RPMI8226 (cell line): ENCODE measurements around the gene TCERG1.
"Not testable (repeated sequence)": the region's sequence is repeated elsewhere in the genome, so short reads cannot be mapped to it uniquely, and the experiment has no call there.

Source experiments
- DNase-seq: peaks from one replicate; pipeline ENCODE4 v3.0.0-alpha.2; 2015

The TCERG1 gene

DNA sequence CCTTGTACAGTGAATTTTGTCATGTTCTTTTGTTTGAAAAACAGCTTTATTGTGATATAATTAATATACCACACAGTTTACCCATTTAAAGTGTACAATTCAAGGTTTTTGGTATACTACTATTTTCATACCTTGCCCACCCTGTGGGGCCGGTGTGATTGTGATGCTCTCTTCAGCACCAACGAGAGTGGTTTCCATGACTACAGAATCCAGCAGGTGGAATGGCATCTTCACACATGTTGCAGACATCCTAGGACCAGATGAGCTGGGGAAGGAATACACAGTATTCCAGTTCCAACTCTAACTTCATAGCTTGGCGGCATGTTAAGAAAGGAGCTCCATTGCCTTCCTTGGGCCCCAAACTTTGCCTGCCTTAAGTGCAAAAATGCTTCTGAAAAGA is 76.6 kb downstream of the TCERG1 start:
- DNase-seq: no peak

GRCh38 chr5:146527785-146528184 is 80.7 kb downstream of the TCERG1 start:
- no peak for DNase-seq

DNA sequence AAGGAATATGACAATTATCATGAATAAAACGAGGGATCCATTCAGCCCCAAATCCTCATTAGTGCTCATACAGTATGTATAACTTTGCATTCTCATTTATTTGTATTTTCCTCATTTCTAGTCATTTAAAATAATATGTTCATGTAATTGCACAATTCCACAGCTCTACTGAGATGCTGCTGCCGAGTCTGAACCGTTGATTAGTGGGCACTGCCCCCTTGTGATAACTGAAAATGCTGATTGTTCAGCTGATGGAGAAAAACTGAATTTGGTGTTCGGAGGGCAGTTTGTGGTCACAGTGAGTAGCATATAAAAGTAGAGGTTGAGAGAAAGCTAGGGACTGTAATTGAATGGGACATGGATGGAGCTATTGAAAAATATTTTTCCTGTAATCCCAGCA is 81.1 kb downstream of the TCERG1 start:
- no peak for DNase-seq

GRCh38 chr5:146529984-146530383 is 82.9 kb downstream of the TCERG1 start:
- DNase-seq: peak; percentile 24

DNA sequence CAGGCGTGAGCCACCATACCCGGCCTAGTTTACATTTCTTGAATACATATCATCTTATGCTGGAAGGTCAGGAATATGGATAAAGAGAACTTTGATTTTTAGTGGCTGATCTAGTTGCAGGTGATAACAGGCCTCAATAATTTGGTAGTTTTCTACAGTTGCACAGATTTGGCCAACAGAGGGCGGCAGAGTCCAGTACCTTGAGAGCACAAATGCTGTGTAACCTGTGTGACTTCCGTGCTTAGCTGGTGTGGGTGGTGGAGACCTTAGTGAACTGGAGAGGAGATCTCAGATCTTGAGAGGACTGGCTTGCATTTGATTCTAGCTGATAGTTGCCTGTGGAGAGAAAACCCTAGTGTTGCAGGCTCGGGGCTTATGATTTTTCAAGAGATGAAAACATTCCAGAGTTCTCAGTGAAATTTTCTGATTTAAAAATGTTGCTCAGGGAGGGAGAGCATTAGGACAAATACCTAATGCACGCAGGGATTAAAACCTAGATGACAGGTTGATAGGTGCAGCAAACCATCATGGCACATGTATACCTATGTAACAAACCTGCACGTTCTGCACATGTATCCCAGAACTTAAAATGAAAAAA is 86.2 kb downstream of the TCERG1 start:
- DNase-seq: peak; percentile 85

- no peak for DNase-seq
These were observed 86.7 kb downstream of the TCERG1 start for GRCh38 chr5:146533882-146534281.

DNA sequence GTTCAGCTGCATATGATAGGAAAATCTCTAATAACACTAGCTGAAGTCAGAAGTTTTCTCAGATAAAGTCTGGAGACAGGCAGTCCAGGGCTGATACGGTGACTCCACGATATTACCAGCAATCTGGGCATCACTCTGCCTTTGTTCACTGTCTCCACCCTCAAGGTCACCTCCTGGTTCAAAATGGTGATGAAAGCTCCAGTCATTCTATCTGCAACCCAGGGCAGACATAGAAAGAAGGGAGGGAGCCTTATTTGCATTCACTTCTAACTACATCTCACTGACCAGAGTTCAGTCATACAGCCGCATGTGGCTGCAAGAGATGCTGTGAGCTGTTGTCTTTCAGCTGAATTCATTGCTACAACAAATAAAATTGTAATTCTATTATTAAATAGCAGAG is 91.3 kb downstream of the TCERG1 start:
- no peak for DNase-seq

DNA sequence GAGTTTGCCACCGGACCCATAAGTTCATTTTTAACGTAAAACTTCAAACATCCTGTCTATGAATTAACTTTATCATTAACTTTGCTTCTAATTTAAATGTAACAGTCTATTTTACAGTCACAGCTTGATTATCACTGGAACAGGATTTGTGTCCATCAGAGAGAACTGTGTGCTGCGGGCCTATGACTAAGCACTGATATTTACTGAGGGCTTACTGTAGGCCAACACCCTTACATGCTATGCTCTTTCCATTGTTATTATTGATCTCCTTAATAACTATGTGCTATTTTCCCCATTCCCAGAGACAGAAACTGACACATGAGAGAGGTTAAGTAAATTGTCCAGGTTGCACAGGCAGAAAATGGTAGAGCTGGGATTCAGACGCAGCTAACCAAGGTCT is 92.8 kb downstream of the TCERG1 start:
- DNase-seq: no peak

- DNase-seq: no peak
These were observed 93.3 kb downstream of the TCERG1 start for GRCh38 chr5:146540414-146540813.

DNA sequence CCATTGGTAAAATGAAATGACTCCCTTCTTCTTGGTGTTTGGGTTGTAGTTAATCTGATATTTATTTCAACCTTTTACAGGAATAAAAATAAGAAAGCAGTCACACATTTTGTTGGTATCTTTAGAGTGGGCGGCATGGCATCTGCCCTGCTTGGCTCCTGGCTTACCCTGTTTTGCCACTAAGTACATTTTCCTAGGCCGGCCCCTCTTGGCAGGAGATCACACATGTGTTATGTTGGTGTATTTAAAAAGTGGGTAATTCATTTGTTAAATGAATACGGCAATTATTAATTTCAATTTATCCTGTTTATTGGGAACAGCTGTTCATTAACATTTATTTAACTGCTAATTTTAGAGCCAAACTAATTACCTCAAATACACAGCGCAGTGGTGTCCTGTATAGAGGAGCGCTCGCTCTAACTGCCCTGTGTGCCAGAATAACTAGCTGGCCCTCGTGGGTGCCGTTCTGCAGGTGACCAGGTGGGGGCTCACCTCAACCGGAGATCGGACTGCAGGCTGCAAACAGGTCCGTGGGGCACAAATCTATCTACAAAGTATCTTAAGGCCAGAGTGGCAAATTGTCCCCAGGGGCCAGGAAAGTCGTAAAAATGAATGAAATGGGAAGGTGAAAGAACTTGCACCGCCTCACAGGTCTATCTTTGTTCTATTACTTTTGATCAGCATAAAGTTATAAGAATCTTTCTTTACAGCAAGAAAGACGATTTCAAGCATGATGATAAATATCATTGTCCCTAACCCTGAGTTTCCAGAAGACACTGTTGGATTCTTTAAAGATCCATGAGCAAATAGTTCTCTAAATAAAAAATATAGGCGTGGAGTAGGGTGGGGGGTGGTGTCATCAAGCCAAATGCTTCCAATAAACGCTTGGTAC is 95.1 kb downstream of the TCERG1 start:
- DNase-seq: peak; percentile 76

DNA sequence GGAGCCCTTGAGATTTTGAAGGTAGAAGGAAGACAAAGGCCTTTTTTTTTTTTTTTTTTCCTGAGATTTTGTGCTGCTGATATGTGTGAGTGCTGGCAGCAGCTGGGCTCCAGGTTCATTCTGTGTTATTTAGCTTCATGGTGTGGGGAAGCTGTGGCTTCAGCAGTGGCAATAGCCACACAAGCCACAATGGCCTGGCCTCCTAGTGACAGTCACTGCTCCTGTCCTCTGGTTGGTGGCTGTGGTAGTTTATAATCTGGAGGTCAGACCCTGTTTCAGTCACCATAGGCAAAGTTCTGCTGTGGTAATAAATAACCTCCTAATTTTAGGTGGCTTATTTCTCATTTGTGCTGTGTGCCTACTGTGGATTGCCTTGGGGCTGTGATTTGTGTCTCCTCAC is 97.1 kb downstream of the TCERG1 start:
- no peak for DNase-seq

- DNase-seq: no peak
These were observed 101.8 kb downstream of the TCERG1 start for GRCh38 chr5:146548781-146549449.

DNA sequence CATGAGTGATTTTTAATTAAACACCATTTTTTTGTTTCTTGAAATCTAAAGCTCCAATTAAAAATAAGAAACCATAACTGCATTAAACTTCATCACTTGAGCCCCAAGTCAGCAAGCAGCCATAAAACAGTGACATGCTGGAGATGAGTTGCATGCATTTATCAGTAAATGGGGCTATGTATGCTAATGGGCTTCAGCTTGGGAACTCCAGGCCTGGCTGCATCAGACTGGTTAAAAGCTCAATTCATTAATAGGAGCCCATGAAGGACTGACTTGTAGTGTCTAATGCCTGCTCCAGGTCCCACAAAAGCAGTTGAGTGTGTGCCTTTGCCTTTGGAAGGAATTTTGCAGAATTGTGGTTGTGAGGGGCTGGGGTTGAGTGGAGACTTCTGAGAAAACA is 102.5 kb downstream of the TCERG1 start:
- DNase-seq: no peak

- DNase-seq: no peak
These were observed 106.3 kb downstream of the TCERG1 start for GRCh38 chr5:146553446-146553845.

DNA sequence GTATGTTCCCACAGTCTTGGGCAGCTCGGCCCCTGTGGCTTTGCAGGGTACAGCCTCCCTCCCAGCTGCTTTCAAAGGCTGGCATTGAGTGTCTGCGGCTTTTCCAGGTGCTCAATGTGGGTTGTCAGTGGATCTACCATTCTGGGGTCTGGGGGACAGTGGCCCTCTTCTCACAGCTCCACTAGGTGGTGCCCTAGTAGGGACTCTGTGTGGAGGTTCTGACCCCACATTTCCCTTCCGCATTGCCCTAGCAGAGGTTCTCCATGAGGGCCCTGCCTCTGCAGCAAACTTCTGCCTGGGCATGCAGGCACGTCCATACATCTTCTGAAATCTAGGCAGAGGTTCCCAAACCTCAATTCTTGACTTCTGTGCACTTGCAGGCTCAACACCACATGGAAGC is 109.8 kb downstream of the TCERG1 start:
- not testable (repeated sequence) for DNase-seq

DNA sequence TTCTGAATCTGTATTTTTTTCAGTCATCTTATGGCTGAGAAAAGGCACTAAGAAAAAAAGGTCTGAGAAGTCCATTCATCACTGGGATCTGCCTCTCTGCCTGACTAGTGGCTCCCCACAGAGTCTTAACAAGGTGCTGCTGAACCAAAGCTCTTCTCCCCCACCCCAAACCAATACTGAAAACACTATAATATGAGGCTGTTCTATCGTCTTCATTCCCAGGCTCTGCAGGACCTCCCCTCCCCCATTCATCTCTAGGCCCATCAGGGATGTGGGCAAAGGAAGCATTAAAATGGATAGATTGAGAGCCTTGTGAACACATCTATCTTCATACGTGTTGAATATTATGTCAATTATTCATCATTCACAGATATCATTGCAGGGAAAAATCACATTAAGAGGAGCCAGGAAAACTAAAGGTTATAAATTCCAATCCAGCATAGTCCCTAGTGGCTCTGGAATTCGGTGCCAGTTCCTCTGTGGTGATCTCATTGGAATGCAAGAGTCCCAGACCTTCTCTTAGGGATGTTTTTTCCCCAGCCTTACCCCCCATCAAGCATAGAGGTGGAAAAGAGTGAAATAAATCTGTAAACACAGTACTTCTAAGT is 113.2 kb downstream of the TCERG1 start:
- DNase-seq: no peak
